Measurements from ENCODE around the gene OR6B3. TPM values are rescaled to one million over a fixed set of nuclear protein-coding genes. Genes with fewer than 3 reads are reported as not detected.

The OR6B3 gene
- total RNA-seq: not detected

DNA sequence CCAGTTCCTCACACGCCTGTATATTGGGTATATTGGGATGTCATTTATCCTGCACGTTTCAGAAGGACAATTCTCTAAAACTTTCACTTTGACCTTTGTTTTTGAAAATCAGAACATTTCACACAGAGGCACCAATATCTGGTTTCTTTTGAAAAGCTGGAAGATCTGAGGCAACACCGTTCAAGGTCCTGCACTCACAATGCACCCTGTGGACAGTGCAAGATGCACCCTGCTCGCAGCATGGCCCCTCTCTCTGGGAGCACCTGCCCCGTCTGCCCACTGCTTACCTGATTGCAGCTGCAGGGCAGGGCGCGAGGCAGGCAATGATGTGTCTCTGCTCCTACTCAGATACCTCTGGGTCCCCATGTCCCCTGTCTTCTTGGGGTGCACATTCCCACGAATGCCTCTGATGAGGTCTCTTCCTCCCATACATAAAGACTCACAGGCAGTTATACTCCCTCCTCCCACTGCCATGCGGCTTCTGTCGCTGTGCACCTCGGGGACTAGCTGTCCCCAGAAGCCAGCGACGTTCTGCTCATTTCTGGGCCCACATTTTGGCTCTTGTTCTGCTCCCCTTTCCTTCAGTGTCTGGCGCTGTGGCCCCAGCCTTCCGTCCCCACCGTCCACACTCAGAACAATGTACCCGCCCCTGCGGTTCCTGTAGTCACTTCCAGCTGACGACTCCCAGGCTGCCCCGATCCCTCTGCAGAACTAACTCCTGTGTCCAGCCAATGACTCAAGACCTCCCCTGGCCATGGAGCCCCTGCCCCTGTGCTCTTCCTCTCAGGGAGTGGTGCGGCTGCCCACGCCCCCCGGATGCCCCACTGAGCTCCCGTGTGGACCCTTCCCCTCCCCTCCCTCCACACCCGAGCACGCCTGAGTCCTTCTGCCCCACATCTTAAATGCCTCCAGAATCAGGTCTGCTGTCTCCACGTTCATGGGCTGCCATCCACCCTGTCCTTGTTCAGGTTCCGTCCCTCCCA lies at the start of gene OR6B3:
Gene OR6B3, minus strand, starts transcription at position 349 of the 983 bp plus-strand sequence.
- H3K27ac Mint-ChIP-seq: no peak within 1 kb of the TSS
- H3K27me3 Mint-ChIP-seq: peaks cover 37 to 60% of the 10 kb centered on the region in 2 donors
- H3K9me3 Mint-ChIP-seq: no peaks in the 10 kb centered on the region
- no peak within 1 kb of the TSS for H3K4me3 Mint-ChIP-seq
- DNase-seq (ENCODE audit: low spot score) (no peak), ATAC-seq (peak in 1 of 2 donors; percentile 33)
- H3K4me1 Mint-ChIP-seq (ENCODE audit: low read depth in 2 of 2): peaks cover 0 to 5% of the 10 kb centered on the region in 2 donors
- H3K36me3 Mint-ChIP-seq: no peaks in the 10 kb centered on the region

DNA sequence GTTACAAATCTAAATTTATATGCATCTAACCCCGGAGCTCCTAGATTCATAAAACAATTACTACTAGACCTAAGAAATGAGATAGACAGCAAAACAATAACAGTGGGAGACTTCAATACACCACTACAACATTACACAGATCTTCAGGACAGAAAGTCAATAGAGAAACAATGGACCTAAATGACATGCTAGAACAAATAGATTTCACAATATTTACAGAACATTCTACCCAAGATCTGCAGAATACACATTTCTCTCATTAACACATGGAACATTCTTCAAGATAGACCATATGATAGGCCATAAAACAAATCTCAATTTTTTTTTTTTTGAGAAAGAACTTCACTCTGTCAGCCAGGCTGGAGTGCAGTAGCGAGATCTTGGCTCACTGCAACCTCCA lies 45.0 kb upstream of the OR6B3 start:
- peaks cover 6% of the 10 kb centered on the region for H3K36me3 Mint-ChIP-seq
- no peak overlapping the region for H3K27ac Mint-ChIP-seq
- no peak for ATAC-seq
- H3K4me1 Mint-ChIP-seq (ENCODE audit: low read depth in 2 of 2): no peaks in the 10 kb centered on the region
- no peak for DNase-seq (ENCODE audit: low spot score)
- no peak overlapping the region for H3K4me3 Mint-ChIP-seq
- no peaks in the 10 kb centered on the region for H3K9me3 Mint-ChIP-seq
- H3K27me3 Mint-ChIP-seq: peaks cover 59 to 70% of the 10 kb centered on the region in 2 donors

DNA sequence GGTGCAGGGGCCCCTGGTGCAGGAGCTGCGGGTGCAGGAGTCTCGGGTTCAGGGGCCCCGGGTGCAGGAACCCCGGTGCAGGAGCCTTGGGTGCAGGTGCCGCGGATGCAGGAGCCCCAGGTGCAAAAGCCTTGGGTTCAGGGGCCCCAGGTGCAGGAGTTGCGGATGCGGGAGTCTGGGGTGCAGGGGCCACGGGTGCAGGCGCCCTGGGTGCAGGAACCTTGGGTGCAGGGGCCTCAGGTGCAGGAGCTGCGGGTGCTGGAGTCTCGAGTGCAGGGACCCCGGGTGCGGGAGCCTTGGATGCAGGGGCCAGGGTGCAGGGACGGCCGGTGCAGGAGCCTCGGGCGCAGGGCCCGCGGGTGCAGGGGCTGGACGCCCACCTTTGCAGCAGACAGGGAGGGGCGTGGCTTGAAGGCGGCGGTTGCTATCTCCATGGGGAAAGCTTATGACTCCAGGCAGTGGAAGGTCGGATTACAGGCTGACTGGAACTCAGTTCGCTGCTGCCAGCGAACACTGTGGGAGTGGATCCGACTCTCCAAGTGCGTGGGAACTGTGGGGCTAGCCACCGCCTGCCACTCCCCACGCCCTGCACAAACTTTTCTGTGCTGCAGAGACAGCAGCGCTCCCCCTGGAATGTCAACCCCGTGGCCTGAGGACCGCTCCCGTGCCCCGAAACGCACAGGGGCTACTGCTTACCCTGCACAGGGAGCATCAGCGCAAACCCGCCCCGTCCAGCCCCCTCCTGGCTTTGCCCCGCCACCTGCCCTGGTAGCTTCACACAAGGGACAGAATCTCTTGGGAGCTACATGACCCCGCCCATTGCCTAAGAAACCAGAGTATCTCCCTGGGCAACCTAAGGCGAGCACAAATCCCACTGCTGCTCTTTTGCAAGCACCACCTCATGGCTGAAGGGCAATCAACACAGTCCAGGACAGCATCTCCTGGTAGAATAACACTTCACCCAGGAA lies 42.5 kb upstream of the OR6B3 start:
- Mint-ChIP-seq H3K27ac (no peak overlapping the region), H3K4me3 (no peak overlapping the region), H3K4me1 (ENCODE audit: low read depth in 2 of 2) (no peaks in the 10 kb centered on the region), H3K9me3 (no peaks in the 10 kb centered on the region), H3K36me3 (peaks cover 6% of the 10 kb centered on the region), H3K27me3 (peaks cover 60 to 77% of the 10 kb centered on the region in 2 donors)
- DNase-seq (ENCODE audit: low spot score) (no peak), ATAC-seq (no peak)

DNA sequence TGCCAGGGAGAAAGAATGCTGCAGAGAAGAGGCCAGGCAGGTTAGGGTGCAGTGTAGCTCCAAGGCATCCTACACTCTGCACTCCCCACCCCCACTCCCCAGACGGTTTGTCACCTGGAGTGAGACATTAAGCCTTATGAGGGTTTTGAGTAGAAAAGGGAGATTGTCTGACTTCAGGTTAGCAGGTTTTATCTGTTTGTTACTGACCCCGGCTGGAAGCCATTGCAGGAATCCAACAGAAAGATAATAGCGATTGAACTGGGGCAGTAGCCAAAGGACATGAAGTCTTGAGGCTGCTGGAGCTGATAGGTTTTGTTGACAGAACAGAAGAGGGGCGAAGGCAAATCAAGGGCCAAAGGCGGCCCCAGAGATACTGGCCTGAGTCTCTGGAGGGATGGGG lies 36.0 kb upstream of the OR6B3 start:
- H3K27ac Mint-ChIP-seq: no peak overlapping the region
- H3K4me3 Mint-ChIP-seq: no peak overlapping the region
- no peak for ATAC-seq
- DNase-seq (ENCODE audit: low spot score): no peak
- H3K4me1 Mint-ChIP-seq (ENCODE audit: low read depth in 2 of 2): no peaks in the 10 kb centered on the region
- H3K36me3 Mint-ChIP-seq: peaks cover 22% of the 10 kb centered on the region
- H3K9me3 Mint-ChIP-seq: peaks cover 7% of the 10 kb centered on the region
- peaks cover 38 to 58% of the 10 kb centered on the region in 2 donors for H3K27me3 Mint-ChIP-seq

DNA sequence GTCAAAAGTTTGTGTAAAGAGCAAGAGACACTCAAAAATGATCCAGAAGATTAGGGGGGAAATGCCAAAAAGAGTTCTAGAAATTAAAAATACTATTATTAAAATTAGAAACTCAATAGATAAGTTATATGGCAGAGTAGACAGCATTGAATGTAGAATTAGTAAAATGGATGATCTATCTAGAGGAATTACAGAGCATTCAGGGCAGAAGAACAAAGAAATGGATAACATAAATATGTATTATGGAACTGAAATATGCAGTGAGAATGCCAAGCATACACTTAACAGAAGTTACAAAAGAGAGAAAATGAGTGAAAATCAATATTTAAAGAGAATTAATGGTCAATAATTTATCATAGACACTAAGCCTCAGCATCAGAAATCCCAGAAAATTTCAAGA lies 33.2 kb upstream of the OR6B3 start:
- ATAC-seq (no peak), DNase-seq (ENCODE audit: low spot score) (no peak)
- peaks cover 24 to 56% of the 10 kb centered on the region in 2 donors for H3K27me3 Mint-ChIP-seq
- no peaks in the 10 kb centered on the region for H3K4me1 Mint-ChIP-seq (ENCODE audit: low read depth in 2 of 2)
- H3K36me3 Mint-ChIP-seq: peaks cover 22% of the 10 kb centered on the region
- no peak overlapping the region for H3K27ac Mint-ChIP-seq
- peaks cover 7% of the 10 kb centered on the region for H3K9me3 Mint-ChIP-seq
- no peak overlapping the region for H3K4me3 Mint-ChIP-seq

DNA sequence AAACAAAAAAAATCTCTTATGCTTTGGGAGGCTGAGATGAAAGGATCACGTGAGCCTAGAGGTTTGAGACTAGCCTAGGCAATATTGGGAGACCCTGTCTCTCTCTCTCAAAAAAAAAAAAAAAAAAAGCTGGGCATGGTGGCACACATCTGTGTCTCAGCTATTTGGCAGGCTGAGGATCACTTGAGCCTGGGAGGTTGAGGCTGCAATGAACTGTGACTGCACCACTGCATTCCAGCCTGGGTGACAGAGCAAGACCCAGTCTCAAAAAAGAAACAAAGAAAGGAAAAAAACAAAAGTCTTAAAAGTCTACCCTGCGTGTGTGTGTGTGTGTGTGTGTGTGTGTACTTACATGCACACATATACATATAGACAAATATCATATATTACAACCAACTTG lies 25.3 kb upstream of the OR6B3 start:
- Mint-ChIP-seq H3K36me3 (peaks cover 29% of the 10 kb centered on the region), H3K9me3 (peaks cover 4% of the 10 kb centered on the region), H3K27ac (no peak overlapping the region), H3K4me1 (ENCODE audit: low read depth in 2 of 2) (no peaks in the 10 kb centered on the region), H3K27me3 (peaks cover 26 to 62% of the 10 kb centered on the region in 2 donors), H3K4me3 (no peak overlapping the region)
- no peak for ATAC-seq
- no peak for DNase-seq (ENCODE audit: low spot score)

DNA sequence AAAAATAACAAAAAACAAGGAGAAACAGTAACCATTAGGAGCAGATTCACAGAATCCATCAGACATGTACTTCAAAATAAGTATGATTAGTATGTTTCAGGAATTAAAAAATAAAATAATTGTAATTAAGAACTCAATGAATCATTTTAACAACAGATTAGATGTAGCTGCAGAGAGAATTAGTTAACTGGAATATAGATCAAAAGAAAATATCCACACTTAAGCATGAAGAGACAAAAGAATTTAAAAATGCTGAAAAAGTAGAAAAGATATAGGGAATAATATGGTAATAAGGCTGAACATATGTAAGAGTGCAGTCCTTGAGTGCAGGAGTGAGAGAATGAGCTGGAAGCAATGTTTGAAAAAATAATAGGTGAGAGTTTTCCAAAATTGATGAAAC lies 24.1 kb upstream of the OR6B3 start:
- no peak overlapping the region for H3K27ac Mint-ChIP-seq
- ATAC-seq (no peak), DNase-seq (ENCODE audit: low spot score) (no peak)
- no peak overlapping the region for H3K4me3 Mint-ChIP-seq
- H3K9me3 Mint-ChIP-seq: peaks cover 4% of the 10 kb centered on the region
- H3K27me3 Mint-ChIP-seq: peaks cover 26 to 54% of the 10 kb centered on the region in 2 donors
- H3K36me3 Mint-ChIP-seq: peaks cover 29% of the 10 kb centered on the region
- H3K4me1 Mint-ChIP-seq (ENCODE audit: low read depth in 2 of 2): no peaks in the 10 kb centered on the region

DNA sequence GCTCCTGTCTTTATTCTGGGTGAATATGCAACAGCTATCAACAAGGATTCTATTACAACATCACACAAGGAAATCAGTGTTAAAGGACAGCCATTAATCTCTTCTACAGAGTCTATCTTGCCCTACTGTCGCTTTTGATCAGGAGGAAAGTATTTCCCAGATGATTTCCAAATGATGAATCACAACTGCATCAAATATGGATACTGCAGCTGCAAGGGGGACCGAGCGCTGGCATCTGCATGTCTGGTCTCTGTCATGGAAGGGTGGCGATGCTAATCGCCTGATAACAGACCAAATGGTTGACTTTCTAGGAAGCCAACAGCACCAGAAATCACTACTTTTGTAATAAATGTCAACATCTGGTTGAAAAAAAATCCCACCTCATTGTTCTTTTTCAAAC lies 21.2 kb upstream of the OR6B3 start:
- DNase-seq (ENCODE audit: low spot score) (no peak), ATAC-seq (no peak)
- H3K9me3 Mint-ChIP-seq: peaks cover 4% of the 10 kb centered on the region
- peaks cover 29% of the 10 kb centered on the region for H3K36me3 Mint-ChIP-seq
- H3K27ac Mint-ChIP-seq: no peak overlapping the region
- H3K4me3 Mint-ChIP-seq: no peak overlapping the region
- H3K27me3 Mint-ChIP-seq: peaks cover 18 to 47% of the 10 kb centered on the region in 2 donors
- H3K4me1 Mint-ChIP-seq (ENCODE audit: low read depth in 2 of 2): no peaks in the 10 kb centered on the region

DNA sequence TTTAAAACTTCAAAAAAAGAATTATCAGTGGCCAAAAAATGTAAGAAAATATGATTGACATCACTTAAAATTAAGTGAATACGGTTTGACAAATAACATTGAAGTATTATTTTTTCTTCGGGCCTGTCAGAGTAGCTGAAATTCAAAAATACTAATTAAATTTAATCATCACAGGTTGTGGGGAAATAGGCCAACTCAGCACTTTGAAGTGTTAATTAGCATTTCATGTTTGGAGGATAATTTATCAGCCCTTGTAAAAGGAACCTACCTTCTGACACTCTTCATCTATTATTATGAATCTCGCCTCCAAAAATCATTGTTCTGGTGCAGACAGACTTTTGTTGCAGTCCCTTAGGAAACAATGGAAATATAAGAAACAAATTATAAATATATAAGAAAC lies 17.6 kb upstream of the OR6B3 start:
- H3K27me3 Mint-ChIP-seq: peaks cover 23 to 30% of the 10 kb centered on the region in 2 donors
- no peak overlapping the region for H3K27ac Mint-ChIP-seq
- no peak overlapping the region for H3K4me3 Mint-ChIP-seq
- peaks cover 1% of the 10 kb centered on the region for H3K36me3 Mint-ChIP-seq
- ATAC-seq: no peak
- no peak for DNase-seq (ENCODE audit: low spot score)
- H3K4me1 Mint-ChIP-seq (ENCODE audit: low read depth in 2 of 2): no peaks in the 10 kb centered on the region
- H3K9me3 Mint-ChIP-seq: no peaks in the 10 kb centered on the region

DNA sequence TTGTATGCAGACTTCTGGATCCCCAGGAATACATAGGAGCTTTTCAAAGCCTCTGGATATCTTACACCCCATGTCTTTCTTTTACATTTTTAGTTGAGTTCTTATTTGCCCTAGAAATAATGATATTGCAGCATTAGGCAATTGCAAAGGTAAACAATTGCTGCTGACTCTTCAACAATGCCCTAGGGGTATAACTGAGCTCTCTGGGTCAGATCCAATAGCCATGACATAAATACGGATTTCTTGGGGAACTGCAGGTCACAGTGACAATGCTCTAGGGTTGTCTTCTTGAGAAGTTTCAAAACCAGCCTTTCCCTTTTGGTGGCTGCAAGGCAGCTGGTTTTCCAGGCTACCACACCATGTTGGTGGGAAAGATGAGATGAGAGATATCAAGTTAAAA lies 16.5 kb upstream of the OR6B3 start:
- ATAC-seq: no peak
- no peaks in the 10 kb centered on the region for H3K4me1 Mint-ChIP-seq (ENCODE audit: low read depth in 2 of 2)
- no peaks in the 10 kb centered on the region for H3K9me3 Mint-ChIP-seq
- no peak overlapping the region for H3K27ac Mint-ChIP-seq
- H3K4me3 Mint-ChIP-seq: no peak overlapping the region
- no peaks in the 10 kb centered on the region for H3K36me3 Mint-ChIP-seq
- peaks cover 22 to 32% of the 10 kb centered on the region in 2 donors for H3K27me3 Mint-ChIP-seq
- DNase-seq (ENCODE audit: low spot score): no peak

DNA sequence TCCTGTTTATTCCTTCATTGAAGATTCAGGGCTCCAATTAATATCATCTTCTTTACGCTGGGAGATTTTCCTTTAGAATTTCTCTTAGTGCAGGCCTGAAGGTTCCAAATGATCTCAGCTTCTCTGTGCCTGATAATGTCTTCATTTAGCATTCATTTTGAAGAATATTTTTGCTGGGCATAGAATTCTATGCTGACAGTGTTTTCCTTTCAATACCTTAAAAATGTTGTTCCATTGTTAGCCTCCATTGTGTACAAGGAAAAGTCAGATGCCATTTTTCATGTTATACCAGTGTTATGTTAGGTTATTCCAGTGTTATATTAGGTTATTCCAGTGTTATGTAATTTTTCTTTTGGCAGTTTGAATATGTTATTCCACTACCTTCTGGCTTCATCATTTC lies 14.9 kb upstream of the OR6B3 start:
- ATAC-seq: no peak
- no peak overlapping the region for H3K27ac Mint-ChIP-seq
- no peak overlapping the region for H3K4me3 Mint-ChIP-seq

DNA sequence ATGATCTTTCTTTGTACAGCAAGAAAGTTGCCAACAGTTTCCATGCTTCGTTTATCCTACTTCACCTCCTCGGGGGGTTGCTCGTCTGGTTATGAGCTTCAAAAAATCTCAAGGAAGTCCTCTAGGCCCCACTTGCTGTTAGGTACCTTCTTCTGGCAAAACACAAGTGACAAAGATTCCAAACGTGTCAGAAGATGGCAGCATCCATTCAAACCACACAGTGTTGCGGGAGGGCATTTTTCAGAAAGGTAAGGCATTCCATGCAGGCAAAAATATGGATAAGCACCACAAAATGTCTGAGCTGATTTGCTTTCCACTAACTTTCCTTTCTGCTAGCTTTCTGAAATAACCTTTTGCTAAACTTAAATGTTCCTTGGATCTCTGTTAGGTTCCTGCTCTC lies 13.2 kb upstream of the OR6B3 start:
- Mint-ChIP-seq H3K36me3 (no peaks in the 10 kb centered on the region), H3K27me3 (peaks cover 26 to 35% of the 10 kb centered on the region in 2 donors)
- DNase-seq (ENCODE audit: low spot score): no peak

More for the DNA sequence above, 14.9 kb upstream of the OR6B3 start:
- H3K36me3 Mint-ChIP-seq: no peaks in the 10 kb centered on the region
- H3K9me3 Mint-ChIP-seq: no peaks in the 10 kb centered on the region
- DNase-seq (ENCODE audit: low spot score): no peak
- peaks cover 21 to 29% of the 10 kb centered on the region in 2 donors for H3K27me3 Mint-ChIP-seq
- no peaks in the 10 kb centered on the region for H3K4me1 Mint-ChIP-seq (ENCODE audit: low read depth in 2 of 2)

DNA sequence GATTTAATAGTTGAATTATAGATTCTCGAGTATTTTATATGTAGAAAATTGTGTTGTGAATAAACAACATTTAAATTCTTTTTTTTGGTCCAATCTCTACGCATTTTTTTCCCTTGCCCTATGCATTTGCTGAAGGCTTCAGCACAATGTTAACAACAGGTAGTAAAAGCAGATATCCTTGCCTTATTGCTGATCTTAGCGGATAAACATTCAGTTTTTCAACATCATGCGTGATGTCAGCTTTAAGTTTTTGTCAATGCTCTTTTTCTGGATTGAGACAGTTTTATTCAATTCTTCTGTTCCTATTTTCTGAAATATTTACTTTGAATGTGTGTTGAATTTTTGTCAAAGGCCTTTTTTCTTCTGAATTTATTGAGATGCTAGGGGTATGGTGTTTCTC lies 11.6 kb upstream of the OR6B3 start:
- no peak for DNase-seq (ENCODE audit: low spot score)

More for the DNA sequence above, 13.2 kb upstream of the OR6B3 start:
- no peaks in the 10 kb centered on the region for H3K4me1 Mint-ChIP-seq (ENCODE audit: low read depth in 2 of 2)
- no peak overlapping the region for H3K27ac Mint-ChIP-seq
- no peak overlapping the region for H3K4me3 Mint-ChIP-seq
- ATAC-seq: no peak
- no peaks in the 10 kb centered on the region for H3K9me3 Mint-ChIP-seq

More for the DNA sequence above, 11.6 kb upstream of the OR6B3 start:
- H3K4me1 Mint-ChIP-seq (ENCODE audit: low read depth in 2 of 2): no peaks in the 10 kb centered on the region
- no peaks in the 10 kb centered on the region for H3K36me3 Mint-ChIP-seq
- H3K27me3 Mint-ChIP-seq: peaks cover 26 to 32% of the 10 kb centered on the region in 2 donors
- H3K9me3 Mint-ChIP-seq: no peaks in the 10 kb centered on the region
- H3K27ac Mint-ChIP-seq: no peak overlapping the region
- no peak overlapping the region for H3K4me3 Mint-ChIP-seq
- ATAC-seq: no peak

All from natural killer cell treated with Interleukin-12 subunit alpha and Interleukin-12 subunit beta and Interleukin-15 and Interleukin-18, amount 100 ng/mL, for 72 hours (primary cell).